ENCODE data around the gene DNAJC3. TPM values are rescaled to one million over a fixed set of nuclear protein-coding genes. Genes with fewer than 3 reads are reported as not detected.

The DNAJC3 gene
- total RNA-seq, 4 donors from 2014 or later, result 22.2 to 37.7 (median 28.8) TPM

GRCh38 chr13:95743192-95743591, 66.3 kb downstream of the DNAJC3 start:
- intact Hi-C loops (cut with DNase I; ENCODE audit: low total_unique reads), result no loop called here
- TF ChIP-seq POLR2A (IDR thresholded peaks at IDR 0.05), result no peak
- TF ChIP-seq, protein P1, sequence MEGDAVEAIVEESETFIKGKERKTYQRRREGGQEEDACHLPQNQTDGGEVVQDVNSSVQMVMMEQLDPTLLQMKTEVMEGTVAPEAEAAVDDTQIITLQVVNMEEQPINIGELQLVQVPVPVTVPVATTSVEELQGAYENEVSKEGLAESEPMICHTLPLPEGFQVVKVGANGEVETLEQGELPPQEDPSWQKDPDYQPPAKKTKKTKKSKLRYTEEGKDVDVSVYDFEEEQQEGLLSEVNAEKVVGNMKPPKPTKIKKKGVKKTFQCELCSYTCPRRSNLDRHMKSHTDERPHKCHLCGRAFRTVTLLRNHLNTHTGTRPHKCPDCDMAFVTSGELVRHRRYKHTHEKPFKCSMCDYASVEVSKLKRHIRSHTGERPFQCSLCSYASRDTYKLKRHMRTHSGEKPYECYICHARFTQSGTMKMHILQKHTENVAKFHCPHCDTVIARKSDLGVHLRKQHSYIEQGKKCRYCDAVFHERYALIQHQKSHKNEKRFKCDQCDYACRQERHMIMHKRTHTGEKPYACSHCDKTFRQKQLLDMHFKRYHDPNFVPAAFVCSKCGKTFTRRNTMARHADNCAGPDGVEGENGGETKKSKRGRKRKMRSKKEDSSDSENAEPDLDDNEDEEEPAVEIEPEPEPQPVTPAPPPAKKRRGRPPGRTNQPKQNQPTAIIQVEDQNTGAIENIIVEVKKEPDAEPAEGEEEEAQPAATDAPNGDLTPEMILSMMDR (IDR thresholded peaks at IDR 0.05), result no peak
- 92 to 94% methylated on average over 3 of the region's 3 CpGs for WGBS, 2 donors
- no peak overlapping the region for H3K4me3 ChIP-seq (ENCODE audit: low read depth, poor library complexity, severe bottlenecking)
- DNase-seq (ENCODE audit: low spot score in 2 of 2), result no peak

- intact Hi-C loops (cut with DNase I; ENCODE audit: low total_unique reads), result no loop called here
- H3K4me3 ChIP-seq (ENCODE audit: low read depth, poor library complexity, severe bottlenecking), result no peak overlapping the region
- no peak for DNase-seq (ENCODE audit: low spot score in 2 of 2)
- no peak for TF ChIP-seq POLR2A (IDR thresholded peaks at IDR 0.05)
- TF ChIP-seq, protein P1 (IDR thresholded peaks at IDR 0.05), result no peak
- whole genome bisulfite sequencing, 2 donors, result 92 to 94% methylated on average over 4 of the region's 4 CpGs
These were observed 68.3 kb downstream of the DNAJC3 start for GRCh38 chr13:95745289-95745688.

DNA sequence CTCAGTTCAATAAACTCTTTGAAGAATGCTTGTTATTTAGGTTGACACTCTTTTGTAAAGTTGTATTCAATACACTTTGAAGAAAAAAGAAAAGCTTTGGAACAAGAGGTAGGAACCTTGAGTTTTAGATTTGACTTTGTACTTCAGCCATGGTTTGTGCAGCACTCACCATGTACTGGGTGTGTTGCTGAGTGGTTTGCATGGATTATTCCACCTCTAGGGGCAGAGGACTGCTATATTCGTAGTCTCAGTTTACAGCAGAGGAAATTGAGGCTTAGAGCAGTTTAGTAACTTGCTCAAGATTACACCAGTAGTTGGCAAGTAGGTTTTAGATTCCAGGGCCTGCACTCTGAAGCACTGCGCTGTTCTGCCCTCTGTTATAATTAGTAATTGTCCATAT, 68.8 kb downstream of the DNAJC3 start:
- intact Hi-C loops (cut with DNase I; ENCODE audit: low total_unique reads), result no loop called here
- TF ChIP-seq, protein P1 (IDR thresholded peaks at IDR 0.05), result no peak
- TF ChIP-seq POLR2A (IDR thresholded peaks at IDR 0.05), result no peak
- 85 to 86% methylated on average over 2 of the region's 2 CpGs for WGBS, 2 donors
- DNase-seq (ENCODE audit: low spot score in 2 of 2), result no peak
- no peak overlapping the region for H3K4me3 ChIP-seq (ENCODE audit: low read depth, poor library complexity, severe bottlenecking)

DNA sequence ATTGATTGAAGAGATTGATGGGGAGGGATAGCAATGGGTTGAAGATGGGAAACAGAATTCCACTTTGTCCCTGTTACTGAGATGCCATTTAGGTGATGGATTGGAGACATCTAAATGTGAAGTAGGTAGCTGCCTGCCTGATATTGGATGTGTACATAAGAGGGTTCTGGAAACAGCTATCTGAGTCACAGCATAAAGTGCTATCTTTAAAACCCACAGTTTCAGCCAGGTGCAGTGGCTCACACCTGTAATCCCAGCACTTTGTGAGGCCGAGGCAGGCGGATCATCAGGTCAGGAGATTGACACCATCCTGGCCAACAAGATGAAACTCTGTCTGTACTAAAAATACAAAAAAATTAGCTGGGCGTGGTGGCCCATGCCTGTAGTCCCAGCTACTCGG, 72.6 kb downstream of the DNAJC3 start:
- intact Hi-C loops (cut with DNase I; ENCODE audit: low total_unique reads), result no loop called here

DNA sequence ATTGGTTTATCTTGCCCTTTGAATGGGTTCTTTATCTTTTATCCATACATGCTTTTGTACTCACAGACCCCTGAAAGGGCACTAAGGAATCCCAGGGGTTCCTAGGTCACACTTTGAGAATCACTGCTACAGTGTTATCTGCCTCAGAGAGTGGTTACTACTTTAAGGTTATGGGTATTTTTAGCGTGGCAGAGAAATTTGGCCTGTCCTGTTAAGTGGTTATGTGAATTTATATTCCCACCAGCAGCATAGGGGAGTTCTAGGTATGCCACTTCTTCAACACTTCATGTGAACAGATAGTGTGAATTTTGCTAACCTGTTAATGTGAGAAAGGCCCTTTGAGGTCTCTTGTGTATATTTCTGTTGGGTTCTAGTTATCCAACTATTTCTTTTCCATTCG, 75.7 kb downstream of the DNAJC3 start:
- no peak overlapping the region for H3K4me3 ChIP-seq (ENCODE audit: low read depth, poor library complexity, severe bottlenecking)
- no peak for TF ChIP-seq POLR2A (IDR thresholded peaks at IDR 0.05)
- TF ChIP-seq, protein P1 (IDR thresholded peaks at IDR 0.05), result no peak
- WGBS, 2 donors, result 86 to 87% methylated on average over 2 of the region's 2 CpGs
- no peak for DNase-seq (ENCODE audit: low spot score in 2 of 2)
- intact Hi-C loops (cut with DNase I; ENCODE audit: low total_unique reads), result no loop called here

More for the DNA sequence above, 72.6 kb downstream of the DNAJC3 start:
- WGBS, 2 donors, result 93% methylated on average over 4 of the region's 4 CpGs
- no peak overlapping the region for H3K4me3 ChIP-seq (ENCODE audit: low read depth, poor library complexity, severe bottlenecking)
- DNase-seq (ENCODE audit: low spot score in 2 of 2), result no peak
- TF ChIP-seq POLR2A (IDR thresholded peaks at IDR 0.05), result no peak
- TF ChIP-seq, protein P1 (IDR thresholded peaks at IDR 0.05), result no peak

DNA sequence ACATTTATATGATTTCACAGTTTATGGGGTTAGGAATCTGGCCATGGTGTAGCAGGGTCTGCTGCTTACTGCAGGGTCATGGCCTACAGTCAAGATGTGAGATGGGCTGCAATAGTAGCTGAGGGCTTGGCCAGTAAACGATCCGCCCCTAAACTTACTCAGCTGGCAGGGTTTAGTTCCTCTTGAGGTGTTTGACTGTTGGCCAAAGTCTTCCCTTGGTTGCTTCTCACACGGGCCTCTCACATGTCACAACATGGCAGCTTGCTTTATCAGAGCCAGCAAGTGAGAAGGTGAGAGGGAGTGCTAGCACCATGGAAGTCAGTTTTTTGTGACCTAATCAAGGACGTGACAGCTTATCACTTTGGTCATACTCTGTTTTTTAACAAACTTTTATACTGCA, 77.1 kb downstream of the DNAJC3 start:
- TF ChIP-seq POLR2A (IDR thresholded peaks at IDR 0.05), result no peak
- TF ChIP-seq, protein P1 (IDR thresholded peaks at IDR 0.05), result no peak
- intact Hi-C loops (cut with DNase I; ENCODE audit: low total_unique reads), result no loop called here
- no peak for DNase-seq (ENCODE audit: low spot score in 2 of 2)
- no peak overlapping the region for H3K4me3 ChIP-seq (ENCODE audit: low read depth, poor library complexity, severe bottlenecking)
- 59 to 61% methylated on average over 4 of the region's 4 CpGs for WGBS, 2 donors

All from lower leg skin (tissue), 4 donors.